Left colon (tissue), 2 donors: ENCODE data around the gene MTG2. TPM values are rescaled to one million over a fixed set of nuclear protein-coding genes. Genes with fewer than 3 reads are reported as not detected.

Experiments
- ATAC-seq: fragments of 200-7000 bp; cut with Tn5 transposase; one replicate; pipeline ENCODE4 v1.9.1; 2020; ENCODE audit warnings: mild to moderate bottlenecking, moderate library complexity
- DNase-seq, 2 donors: peaks; one replicate each; pipeline ENCODE4 v3.0.0-alpha.2; 2020
- intact Hi-C, 2 donors: fragments of 100-400 bp; cut with DNase I in 1 of 2; cut with micrococcal nuclease in 1 of 2; formaldehyde crosslinking; loops; one replicate each; pipeline versions ENCODE4 v1.11.2 to v1.14.0; 2022; cut with DNase I, micrococcal nuclease
- long read RNA-seq: library from polyadenylated mRNA; unstranded; transcript quantifications from one replicate; pipeline ENCODE4 v2.0.0, GENCODE V29; 2021
- total RNA-seq, 2 donors: library from RNA; stranded (reverse); fragmentation: NEBNext Ultra II Directional; extraction: Animal tissue kit (Norgen Biotek cat#: 25700); gene quantifications; one replicate each; pipeline ENCODE4 v1.2.1, GENCODE V29; 2021
- donor health status: DM: no; HTN: no; CAD: no.
- donor health status: DM: yes; HTN: yes; CAD: no.

Gene MTG2
- total RNA-seq: 10 to 100 TPM; 26.3 to 34.3 TPM
- long read RNA-seq, transcript MTG2-201 (7 exons, 2,929 nt): major isoform, 20 of 58 reads
- long read RNA-seq, partial matches to known transcripts: 25 of 58 reads
- long read RNA-seq, other reads (novel, unspliced or antisense): 12 of 58 reads

GRCh38 chr20:62182469-62183425 lies at the start of gene MTG2:
TSS of gene MTG2 (plus strand) at chr20:62183028. CDS start at chr20:62193421, 10,393 bp downstream.
- ATAC-seq: peak; percentile 97
- DNase-seq: peak; percentile 96 to 97
- intact Hi-C loops: no loop called here

DNA sequence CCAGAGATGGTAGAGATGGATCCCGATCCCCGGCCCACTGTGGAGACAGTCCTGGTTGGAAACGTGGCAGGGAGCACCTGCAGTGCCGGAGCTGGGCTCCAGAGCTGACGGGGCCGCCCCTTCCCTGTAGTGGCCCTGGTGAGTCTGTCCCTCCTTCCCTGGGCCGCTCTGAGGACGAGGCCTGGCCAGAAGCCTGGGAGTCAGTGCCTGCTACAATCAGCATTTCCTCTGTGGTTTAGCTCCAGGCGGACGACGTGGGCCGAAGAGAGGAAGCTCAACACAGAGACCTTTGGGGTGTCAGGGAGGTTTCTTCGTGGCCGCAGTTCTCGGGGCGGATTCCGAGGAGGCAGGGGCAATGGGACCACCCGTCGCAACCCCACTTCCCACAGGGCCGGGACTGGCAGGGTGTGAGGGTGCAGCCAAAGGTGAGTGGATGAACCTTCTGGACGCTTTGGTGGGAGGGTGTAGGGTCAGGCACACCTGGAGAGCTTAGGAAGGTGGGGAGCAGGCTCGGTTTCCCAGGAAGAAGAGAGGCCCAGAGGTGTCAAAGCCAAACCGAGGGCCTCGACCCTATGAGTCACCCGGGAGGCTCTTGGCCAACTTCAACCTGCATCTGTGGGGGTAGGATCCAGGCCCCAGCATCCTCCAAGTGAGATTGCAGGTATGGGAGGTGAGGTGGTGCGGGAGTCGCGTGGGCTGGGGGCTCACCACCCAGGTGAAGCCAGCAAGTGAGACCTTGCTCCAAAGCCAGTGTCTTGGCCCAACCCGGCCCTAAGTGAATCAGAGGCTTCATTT lies 49.6 kb upstream of the MTG2 start:
- DNase-seq (peak in 1 of 2 donors; percentile 22), ATAC-seq (no peak)
- intact Hi-C loops: loop anchor here in 1 of 2 donors (10.0 kb wide), 1 partner anchor 68 kb away; the partner anchor contains the start of gene TAF4

- DNase-seq: no peak
- no peak for ATAC-seq
- intact Hi-C loops: loop anchor here in 1 of 2 donors (10.0 kb wide), 1 partner anchor 69 kb away; the partner anchor contains the start of gene TAF4
Observed at GRCh38 chr20:62133864-62134263, 49.0 kb upstream of the MTG2 start.

DNA sequence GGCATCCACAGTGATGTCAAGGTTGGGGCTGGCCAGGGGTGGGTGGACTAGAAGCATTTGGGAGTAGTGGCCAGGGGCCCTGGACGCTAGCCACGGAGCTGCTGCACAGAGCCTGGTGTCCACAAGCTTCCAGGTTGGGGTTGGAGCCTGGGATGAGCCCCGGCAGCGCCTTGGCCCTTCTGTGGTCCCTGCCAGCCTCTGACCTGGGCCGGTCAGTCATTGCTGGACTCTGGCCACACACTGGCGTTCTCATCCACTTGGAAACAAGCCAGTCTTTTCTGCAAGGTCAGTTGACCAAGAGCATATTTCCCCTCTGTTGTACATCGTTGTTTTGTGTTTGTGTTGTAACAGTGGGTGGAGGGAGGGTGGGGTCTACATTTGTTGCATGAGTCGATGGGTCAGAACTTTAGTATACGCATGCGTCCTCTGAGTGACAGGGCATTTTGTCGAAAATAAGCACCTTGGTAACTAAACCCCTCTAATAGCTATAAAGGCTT lies 48.0 kb upstream of the MTG2 start:
- no peak for DNase-seq
- intact Hi-C loops: loop anchor here (5.0 to 10.0 kb wide), 2 partner anchors 70 to 122 kb away; partner anchors contain the start of gene TAF4 (in 1 of the 2)
- no peak for ATAC-seq

- DNase-seq (no peak), ATAC-seq (no peak)
- intact Hi-C loops: loop anchor here (5.0 to 10.0 kb wide), 2 partner anchors 71 to 123 kb away; partner anchors contain the start of gene TAF4 (in 1 of the 2)
Observed at GRCh38 chr20:62135573-62136266, 47.1 kb upstream of the MTG2 start.

GRCh38 chr20:62136283-62137091 lies 46.3 kb upstream of the MTG2 start:
- peak; percentile 71 for ATAC-seq
- intact Hi-C loops: loop anchor here (5.0 to 10.0 kb wide), 2 partner anchors 72 to 124 kb away; partner anchors contain the start of gene TAF4 (in 1 of the 2)

DNA sequence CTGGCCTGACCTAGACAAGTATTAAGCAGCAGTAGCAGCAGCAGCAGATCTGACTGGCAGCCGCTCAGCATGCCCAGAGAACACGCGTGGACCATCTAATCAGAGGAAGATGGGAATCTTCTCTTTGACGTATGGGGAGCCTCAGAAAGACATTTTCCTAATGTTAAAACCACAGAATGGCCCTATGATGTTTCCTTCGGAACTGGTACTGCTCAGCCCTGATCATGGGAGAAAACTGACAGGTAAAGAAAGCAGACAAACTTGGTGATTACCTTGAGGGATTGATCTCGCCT lies 45.8 kb upstream of the MTG2 start:
- no peak for DNase-seq
- intact Hi-C loops: loop anchor here (5.0 to 10.0 kb wide), 2 partner anchors 72 to 125 kb away; partner anchors contain the start of gene TAF4 (in 1 of the 2)
- ATAC-seq: no peak

More at GRCh38 chr20:62136283-62137091, 46.3 kb upstream of the MTG2 start:
- DNase-seq: peak; percentile 55 to 82

DNA sequence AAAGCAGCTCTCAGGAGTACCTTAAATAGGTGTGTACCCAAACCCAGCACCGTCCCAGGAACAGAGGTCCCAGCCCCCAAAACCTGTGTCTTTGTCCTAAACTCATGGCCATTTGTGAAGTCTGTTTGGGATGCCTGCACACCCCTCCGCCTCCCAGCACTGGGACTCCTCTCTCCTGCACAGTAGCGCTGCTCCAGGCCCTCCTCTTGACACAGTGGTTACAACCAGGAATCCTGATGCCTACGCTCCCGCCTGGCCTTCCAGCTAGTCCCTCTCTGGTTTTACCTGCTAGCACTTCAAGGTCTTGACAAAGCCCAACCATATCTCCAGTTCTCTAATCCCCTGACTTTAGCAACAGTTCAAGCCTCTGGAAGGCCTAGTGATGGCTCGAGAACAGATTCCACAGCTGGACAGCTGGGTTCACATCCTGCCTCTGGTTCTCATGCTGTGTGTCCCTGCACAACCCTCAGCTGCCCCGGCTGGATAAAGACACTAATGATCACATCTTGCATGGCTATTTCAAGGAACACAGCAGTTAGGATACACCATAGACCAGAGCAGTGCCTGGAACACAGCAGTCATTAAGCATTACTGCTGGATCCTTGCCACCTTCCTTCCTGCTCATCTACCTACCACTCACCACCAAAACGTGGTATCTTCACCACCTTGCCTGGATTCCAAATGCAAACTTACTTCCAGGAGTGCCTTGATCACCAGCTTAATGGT lies 45.2 kb upstream of the MTG2 start:
- intact Hi-C loops: loop anchor here (5.0 to 10.0 kb wide), 2 partner anchors 73 to 125 kb away; partner anchors contain the start of gene TAF4 (in 1 of the 2)
- DNase-seq: no peak
- no peak for ATAC-seq

GRCh38 chr20:62138204-62138543 lies 44.7 kb upstream of the MTG2 start:
- ATAC-seq (no peak), DNase-seq (no peak)
- intact Hi-C loops: loop anchor here (5.0 to 10.0 kb wide), 2 partner anchors 73 to 126 kb away; partner anchors contain the start of gene TAF4 (in 1 of the 2)

DNA sequence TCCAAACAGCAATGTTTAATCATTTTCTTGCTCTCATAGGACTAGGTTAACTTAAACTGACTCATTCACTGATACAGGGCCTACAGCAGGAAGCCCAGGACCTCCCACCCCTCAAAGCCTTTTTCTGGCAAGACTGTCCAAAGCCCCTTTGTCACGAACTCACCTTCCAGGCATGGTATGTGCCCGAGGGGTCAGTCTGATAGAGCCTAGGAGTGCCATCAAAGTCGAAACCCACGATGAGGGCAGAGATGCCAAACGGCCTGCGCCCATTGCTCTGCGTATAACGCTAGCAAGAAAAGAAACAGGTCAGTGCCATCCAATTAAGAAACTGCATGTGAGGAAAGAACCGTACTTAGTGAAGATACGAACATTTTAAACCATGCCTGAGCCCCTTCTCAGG lies 43.9 kb upstream of the MTG2 start:
- intact Hi-C loops: loop anchor here (5.0 to 10.0 kb wide), 2 partner anchors 74 to 127 kb away; partner anchors contain the start of gene TAF4 (in 1 of the 2)
- ATAC-seq (no peak), DNase-seq (no peak)

DNA sequence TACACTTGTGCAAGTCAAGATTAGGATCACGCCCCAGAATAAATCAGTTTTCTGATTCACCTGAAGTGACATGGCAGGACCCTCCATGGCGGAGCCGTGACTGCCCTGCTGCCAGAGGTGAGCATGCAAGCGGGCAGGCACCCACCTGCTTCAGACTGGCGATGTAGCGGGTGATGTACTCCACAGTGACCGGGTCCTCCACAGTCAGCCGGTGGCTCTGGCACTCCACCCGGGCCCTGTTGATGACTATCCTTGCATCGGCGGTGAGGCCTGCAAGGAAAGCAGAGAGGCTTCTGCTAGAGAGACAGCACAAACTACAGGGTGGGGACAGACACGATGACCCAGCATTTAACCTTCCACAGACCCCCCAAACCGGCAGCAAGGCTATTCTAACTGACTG lies 43.2 kb upstream of the MTG2 start:
- DNase-seq: no peak
- ATAC-seq: no peak
- intact Hi-C loops: loop anchor here (5.0 to 10.0 kb wide), 3 partner anchors 75 to 127 kb away; partner anchors contain the start of gene TAF4 (in 1 of the 2)

DNA sequence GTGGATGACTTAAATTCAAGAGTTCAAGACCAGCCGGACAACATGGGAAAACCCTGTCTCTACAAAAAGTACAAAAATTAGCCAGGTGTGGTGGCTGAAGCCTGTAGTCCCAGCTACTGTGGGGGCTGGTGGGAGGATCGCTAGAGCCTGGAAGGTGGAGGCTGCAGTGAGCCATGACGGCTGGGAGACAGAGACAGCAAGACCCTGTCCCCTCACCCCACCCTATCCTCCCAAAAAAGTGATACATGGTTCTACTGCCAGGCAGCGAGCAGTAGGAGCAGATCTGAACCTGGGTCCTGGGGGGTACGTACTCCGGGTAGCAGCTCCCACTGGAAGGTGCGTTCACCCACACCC lies 41.8 kb upstream of the MTG2 start:
- ATAC-seq (no peak), DNase-seq (no peak)
- intact Hi-C loops: loop anchor here in 1 of 2 donors (5.0 kb wide), 1 partner anchor 79 kb away; no protein-coding TSS in a partner anchor

DNA sequence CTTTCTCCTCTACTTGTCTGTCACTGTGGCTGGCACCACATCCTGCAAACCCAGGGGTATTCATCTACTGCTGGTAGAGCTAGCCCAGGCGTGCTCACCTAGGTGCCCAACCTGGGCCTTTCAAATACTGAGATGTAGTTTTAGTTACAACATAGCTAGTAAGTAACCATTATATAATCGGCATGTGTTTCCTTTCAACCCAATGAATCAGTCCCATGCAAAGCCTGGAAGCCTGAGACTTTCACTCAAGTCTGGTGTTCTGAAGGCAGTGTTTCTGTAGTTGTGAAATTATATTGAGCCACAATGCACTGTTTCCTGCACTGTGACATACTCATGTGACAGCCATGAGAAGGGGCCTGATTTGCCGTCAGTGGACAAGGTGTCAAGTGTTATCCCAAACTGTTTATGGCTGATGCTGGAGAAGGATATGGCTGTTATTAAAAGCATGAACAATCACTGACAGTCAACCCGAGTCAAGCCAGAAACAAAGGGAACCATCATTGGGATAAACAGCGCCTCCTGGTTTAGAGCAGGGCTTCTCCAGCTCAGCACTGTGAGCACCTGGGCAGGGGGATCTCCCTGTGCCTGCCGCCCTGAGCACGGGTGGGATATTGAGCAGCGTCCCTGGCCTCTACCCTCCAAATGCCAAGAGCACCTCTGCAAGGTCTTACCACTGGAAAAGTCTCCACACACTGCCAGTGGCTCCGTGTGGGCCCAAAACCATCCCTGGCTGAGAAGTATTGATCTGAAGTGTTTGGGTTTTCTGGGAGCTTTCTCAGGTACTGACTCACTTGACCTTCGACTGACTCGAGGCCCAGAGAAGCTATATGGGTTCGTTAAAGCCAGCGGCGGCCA lies 41.2 kb upstream of the MTG2 start:
- peak in 1 of 2 donors; percentile 30 for DNase-seq
- intact Hi-C loops: loop anchor here in 1 of 2 donors (5.0 kb wide), 1 partner anchor 79 kb away; no protein-coding TSS in a partner anchor
- ATAC-seq: peak; percentile 21

DNA sequence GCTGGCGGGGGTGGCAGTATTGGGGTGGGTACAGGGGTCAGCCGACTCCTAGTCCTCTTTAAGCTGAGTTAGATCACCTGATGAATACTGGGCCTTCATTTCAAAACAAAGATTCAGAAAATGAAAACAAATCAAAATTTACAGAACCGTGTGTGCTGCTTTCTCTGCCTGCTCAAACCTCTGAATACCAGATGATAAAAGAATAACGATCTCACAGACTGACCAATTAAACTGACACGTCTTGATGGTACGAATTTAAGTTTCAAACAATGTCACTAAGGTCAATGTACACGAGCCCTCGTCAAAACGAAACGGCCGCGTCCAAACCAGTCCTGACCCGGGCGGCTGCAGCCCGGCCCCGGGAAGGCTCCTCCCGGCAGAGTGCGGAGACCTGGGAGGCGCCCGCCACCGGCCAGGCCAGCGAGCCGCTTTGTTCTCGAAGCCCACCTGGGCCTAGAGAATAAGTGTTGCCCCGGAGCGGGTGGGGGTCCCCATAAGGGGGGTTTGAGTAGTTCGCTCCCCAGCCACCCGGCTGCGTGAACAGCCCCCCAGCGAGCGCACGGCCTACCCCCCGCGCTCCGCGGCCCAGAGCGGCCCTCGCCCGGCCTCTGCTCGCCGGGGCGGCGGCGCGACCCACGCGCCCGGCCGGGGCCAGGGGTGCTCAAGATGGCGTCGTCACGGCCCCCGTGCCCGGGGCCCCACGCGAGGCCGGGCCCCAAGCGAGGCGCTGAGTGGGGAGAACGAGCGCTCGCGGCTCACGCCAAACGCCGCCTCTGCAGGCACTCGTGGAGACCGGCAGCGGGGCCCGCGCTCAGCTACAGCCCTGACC lies 40.4 kb upstream of the MTG2 start:
- intact Hi-C loops: loop anchor here in 1 of 2 donors (5.0 kb wide), 1 partner anchor 80 kb away; no protein-coding TSS in a partner anchor
- DNase-seq: peak in 1 of 2 donors; percentile 41
- ATAC-seq: peak; percentile 28
